ENCODE measurements around the gene INTS7. TPM values are rescaled to one million over a fixed set of nuclear protein-coding genes. Genes with fewer than 3 reads are reported as not detected.

Gene INTS7
- total RNA-seq, 1 experiment from 2014 or later, result 21.7 TPM

- Histone ChIP-seq H3K27me3 (ENCODE audit: insufficient read depth, low read length) (no peaks in the 10 kb centered on the region), H3K9me2 (ENCODE audit: insufficient read depth) (no peaks in the 10 kb centered on the region), H3K4me1 (ENCODE audit: control insufficient read depth in 1 of 2, insufficient read depth in 2 of 2, low read length in 2 of 2) (peaks cover 0 to 8% of the 10 kb centered on the region in 2 experiments; a peak in 2 of 4 replicates), H2AFZ (ENCODE audit: low read depth, low read length, poor library complexity, severe bottlenecking) (no peak overlapping the region), H3K79me2 (ENCODE audit: insufficient read depth, low read length) (peaks cover 71% of the 10 kb centered on the region), H3K9me3 (ENCODE audit: control insufficient read depth in 1 of 2, insufficient read depth in 1 of 2, low read depth in 1 of 2, low read length in 2 of 2) (no peaks in the 10 kb centered on the region), H3K4me2 (ENCODE audit: low read length) (no peak overlapping the region), H4K20me1 (ENCODE audit: insufficient read depth) (peaks cover 11% of the 10 kb centered on the region; the same call in 1 of the 2 replicates), H3K9ac (ENCODE audit: low read length) (no peak overlapping the region), H3K27ac (ENCODE audit: low read depth, low read length) (no peak overlapping the region), H3K4me3 (replicated peaks in 1 of 2; ENCODE audit: low read depth in 1 of 2, low read length in 2 of 2) (no peak overlapping the region), H3K36me3 (ENCODE audit: control insufficient read depth in 1 of 2, insufficient read depth in 2 of 2, low read length in 2 of 2) (peaks cover 6 to 25% of the 10 kb centered on the region in 2 experiments; a peak in 3 of 4 replicates)
- no TSS peak for BruUV-seq (replicated peaks)
- POLR2A ChIA-PET, result no interaction called here
- intact Hi-C loops (cut with micrococcal nuclease), result no loop called here
- no peak for DNase-seq (ENCODE audit: low read depth, low spot score)
- RAD21 ChIA-PET (ENCODE audit: low non-redundant PET in 1 of 2, low total read pairs in 2 of 2, uncharacterized antibody in 2 of 2, unreplicated experiment in 2 of 2), result no interaction called here
- CTCF ChIA-PET, result interaction anchor here (3.4 kb wide), 1 partner anchor 10 kb away, joined by 25 read pairs; the partner anchor contains the start of genes DTL and INTS7
- no peak for ATAC-seq
- TF ChIP-seq POLR2AphosphoS5 (IDR thresholded peaks at IDR 0.05; ENCODE audit: low read depth, low read length) (no peak), JUND (IDR thresholded peaks at IDR 0.05) (no peak), SIN3A (IDR thresholded peaks at IDR 0.05; ENCODE audit: low read depth) (no peak), CBX3 (IDR thresholded peaks at IDR 0.05; ENCODE audit: low read depth) (no peak), ZFX (IDR thresholded peaks at IDR 0.05) (no peak), TCF7L2 (IDR thresholded peaks at IDR 0.05; ENCODE audit: borderline replicate concordance, extremely low read depth, insufficient read depth, insufficient read length) (no peak), EZH2 (IDR thresholded peaks at IDR 0.05) (no peak), YY1 (IDR thresholded peaks at IDR 0.05; ENCODE audit: extremely low read depth, insufficient replicate concordance, low read depth, low read length) (no peak), ELF1 (IDR thresholded peaks at IDR 0.05; ENCODE audit: borderline replicate concordance, low read depth) (no peak), ZBTB33 (IDR thresholded peaks at IDR 0.05; ENCODE audit: extremely low read depth, insufficient replicate concordance, low read length) (no peak), ZNF274 (IDR thresholded peaks at IDR 0.05; ENCODE audit: low read depth, low read length) (no peak), REST (IDR thresholded peaks at IDR 0.05; ENCODE audit: low read depth) (no peak), EZH2phosphoT487 (IDR thresholded peaks at IDR 0.05; ENCODE audit: borderline replicate concordance) (no peak), FOSL1 (IDR thresholded peaks at IDR 0.05; ENCODE audit: low read depth) (no peak), RAD21 (IDR thresholded peaks at IDR 0.05; ENCODE audit: low read depth) (no peak), SP1 (IDR thresholded peaks at IDR 0.05; ENCODE audit: low read depth) (no peak), CTCF (IDR thresholded peaks at IDR 0.05 in 2 of 3, conservative IDR thresholded peaks at IDR 0.05 in 1 of 3; ENCODE audit: borderline replicate concordance in 1 of 3, insufficient read depth in 1 of 3, low read depth in 2 of 3, low read length in 2 of 3) (no peak), SRF (IDR thresholded peaks at IDR 0.05; ENCODE audit: low read depth) (no peak), ATF3 (IDR thresholded peaks at IDR 0.05) (no peak)
Observed at GRCh38 chr1:212044851-212045250, 9.5 kb upstream of the INTS7 start.
